HG03521 (cell line): Measurements from ENCODE around the gene B3GALT4.

Experiments used
- ATAC-seq: cut with Tn5 transposase; IDR thresholded peaks from one replicate; pipeline ENCODE4 v1.9.1; 2021; ENCODE audit warnings: mild to moderate bottlenecking, moderate library complexity; ENCODE audit not compliant: unreplicated experiment

Gene B3GALT4

DNA sequence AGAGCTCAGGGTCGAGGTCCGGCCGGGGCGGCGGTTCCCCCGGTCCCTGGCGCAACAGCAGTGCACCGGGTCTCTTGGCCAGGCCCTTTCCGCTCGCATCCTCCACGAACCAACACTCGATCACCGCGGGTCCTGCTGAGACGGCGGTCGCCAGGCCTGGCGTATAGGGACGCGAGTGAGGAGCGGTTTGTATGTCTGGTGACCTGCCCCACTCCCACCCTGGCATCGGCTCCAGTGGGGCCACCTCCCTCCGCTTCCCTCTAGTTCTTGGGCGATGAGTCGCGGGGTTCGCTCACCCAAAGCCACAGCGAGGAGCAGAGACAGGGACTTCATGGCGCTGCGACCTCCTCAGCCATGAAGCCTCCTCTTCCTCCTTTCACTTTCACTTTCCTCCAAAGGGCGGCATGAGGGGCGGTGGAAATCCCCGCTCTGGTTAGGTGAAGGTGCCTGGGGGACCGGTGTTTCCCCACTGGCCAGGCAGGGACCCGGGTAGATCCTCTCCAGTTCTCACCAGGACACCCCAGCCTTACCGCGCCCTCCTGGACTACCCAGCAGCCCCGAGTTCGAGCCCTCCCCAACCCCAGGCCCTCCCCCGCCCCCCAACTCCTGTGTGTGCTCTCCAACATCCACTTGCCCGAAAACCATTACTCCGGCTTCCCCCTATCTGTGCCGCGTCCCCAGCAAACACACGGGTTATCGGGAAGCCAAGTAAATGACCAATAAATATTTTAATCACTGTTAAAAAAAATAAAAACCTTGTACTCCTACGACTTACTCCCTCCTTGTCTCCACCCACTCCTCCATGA is 37.0 kb downstream of the B3GALT4 start, which contains the start of gene TAPBP:
TSS of gene TAPBP (minus strand) at position 370 of the 806 bp plus-strand sequence. CDS start at position 333, 37 bp downstream.
- peak; percentile 23 for ATAC-seq

DNA sequence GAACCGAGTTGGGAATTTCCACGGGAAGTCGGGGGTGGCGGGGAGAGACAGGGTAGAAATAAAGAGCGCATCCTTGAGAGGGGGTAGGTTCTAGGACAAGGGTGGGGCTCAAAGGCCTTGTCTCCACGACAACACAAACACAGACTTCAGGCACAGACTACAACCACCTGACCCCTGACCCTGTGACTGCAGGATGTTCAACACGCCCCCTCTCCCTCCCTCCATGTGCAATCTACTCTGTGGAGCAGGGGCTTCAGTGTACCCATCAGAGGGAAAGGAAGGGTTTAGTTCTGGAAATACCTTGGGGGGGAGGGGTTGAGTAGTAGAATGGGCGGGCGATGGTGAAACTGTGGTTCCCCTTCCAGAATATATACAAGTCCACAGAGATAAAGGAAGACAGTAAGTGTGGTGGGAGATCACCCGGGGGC is 37.6 kb downstream of the B3GALT4 start:
- ATAC-seq = no peak

DNA sequence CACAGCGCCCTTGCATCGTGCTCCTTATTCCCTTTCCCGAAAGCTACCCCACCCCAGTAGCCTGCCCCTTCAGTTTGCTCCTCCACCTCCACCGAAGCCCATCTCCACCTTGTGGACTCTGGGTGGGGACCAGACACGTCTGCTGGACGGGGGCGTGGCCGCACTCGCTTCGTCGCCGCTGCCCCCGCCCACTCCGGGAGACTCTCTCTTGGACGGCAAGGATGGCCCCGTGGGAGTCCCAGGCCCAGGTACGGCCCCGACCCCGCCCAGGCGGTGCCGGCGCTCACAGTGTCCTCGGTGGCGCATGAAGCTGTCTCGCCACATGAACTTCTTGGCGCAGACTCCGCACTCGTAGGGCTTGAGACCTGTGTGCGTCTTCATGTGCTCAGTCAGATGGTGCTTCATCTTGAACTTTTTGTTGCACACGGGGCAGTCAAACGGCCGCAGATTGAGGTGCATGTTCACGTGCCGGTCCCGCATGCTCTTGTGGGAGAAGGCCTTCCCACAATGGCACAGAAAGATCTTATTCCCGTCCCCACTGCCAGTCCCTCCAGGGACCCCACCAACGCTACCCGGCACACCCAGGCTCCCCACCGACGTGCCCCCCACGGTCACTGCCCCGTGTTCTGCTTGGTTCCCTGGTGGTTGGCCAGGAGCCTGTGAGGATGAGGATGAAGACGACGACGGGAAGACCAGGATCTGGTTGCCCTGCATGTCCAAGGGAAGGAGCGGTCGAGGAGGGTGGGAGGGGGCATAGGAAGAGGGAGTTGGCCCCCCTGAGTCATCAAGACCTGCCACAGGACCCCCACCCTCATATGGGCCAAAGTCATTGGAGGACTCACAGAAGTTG is 38.2 kb downstream of the B3GALT4 start:
- ATAC-seq = no peak

DNA sequence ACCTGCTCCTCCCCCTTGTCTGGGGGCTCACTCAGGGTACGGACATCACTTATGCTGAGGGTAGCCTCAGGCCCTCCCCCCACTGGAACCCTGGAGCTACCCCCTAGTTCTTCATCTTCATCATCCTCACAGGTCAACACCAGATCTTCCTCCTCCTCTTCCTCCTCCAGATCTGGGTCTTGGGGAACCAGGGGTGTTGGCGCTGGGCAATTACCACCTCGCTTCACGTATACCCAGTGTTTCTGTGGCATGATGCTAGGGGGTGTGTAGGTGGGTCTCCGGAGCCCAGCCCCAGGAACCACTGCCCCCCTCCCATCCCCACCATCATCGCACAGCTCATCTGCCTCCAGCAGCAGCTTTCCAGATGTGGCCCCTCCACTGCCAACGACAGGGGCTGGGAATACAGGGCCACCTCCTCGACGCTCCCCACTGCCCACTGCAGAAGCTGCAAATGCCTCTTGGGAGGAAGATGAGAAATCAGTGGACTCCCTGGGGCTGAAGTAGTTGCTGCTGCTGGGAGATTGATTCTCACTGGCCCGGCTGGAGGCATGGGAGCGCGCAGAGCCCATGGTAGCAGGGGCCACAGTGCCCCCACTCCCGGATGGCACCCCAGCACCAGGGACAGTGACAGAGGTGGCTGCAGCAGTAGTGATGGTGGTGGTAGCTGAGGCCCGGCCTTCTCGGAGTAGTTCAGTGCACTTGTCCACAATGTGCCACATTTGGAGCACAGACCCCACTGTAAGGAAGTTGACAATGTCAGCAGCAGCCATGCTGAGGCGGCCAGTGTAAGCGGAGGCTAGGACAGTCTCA is 39.1 kb downstream of the B3GALT4 start:
- ATAC-seq = no peak

DNA sequence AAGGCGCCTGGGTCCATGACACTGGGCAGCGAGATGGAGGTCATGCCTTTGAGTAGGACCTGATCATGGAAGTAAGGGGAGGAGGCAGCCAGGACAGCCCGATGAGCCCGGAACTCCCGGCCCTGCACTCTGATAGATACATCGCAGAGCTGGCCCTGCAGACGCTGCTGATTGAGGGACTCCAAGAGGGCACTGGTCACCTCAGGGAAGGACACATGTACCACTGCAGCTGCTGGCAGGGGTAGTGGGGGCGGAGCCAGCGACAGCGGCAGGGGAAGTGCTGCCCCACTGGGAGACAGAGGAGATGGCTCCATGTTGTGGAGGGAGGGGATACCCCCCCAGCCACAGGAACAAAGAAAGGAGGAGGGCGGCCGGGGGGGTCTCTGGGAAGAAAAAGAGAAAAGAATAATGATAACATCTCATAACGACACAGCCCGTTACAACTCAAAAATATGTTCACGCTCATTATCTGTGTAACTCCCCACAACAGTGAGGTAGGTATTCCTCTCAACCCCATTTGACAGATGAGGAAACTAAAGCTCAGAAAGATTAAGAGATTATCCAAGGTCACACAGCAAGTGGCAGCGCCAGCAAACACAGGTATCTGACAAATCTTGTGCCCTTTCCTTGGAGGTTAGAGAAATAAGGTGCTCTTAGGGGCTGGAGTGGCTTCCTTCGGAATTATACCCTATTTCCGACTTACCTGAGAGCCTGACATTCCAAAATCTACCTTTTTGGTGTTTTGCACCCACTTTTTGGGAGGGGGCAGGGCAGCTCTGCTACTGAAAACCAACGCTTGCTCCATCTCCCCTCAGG is 39.9 kb downstream of the B3GALT4 start:
- ATAC-seq = no peak

DNA sequence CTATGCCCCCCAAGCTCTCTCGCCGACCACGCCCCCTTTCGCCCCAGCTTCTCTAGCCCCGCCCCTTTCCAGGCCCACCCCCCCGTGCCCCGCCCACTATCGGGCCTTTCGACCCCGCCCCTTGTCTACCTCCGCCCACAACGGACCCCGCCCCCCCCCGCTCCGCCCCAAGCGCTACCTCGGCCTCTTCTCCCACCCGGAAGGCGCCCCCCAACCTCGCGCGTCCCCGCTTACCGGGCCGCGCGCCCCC is 40.4 kb downstream of the B3GALT4 start:
- no peak for ATAC-seq

DNA sequence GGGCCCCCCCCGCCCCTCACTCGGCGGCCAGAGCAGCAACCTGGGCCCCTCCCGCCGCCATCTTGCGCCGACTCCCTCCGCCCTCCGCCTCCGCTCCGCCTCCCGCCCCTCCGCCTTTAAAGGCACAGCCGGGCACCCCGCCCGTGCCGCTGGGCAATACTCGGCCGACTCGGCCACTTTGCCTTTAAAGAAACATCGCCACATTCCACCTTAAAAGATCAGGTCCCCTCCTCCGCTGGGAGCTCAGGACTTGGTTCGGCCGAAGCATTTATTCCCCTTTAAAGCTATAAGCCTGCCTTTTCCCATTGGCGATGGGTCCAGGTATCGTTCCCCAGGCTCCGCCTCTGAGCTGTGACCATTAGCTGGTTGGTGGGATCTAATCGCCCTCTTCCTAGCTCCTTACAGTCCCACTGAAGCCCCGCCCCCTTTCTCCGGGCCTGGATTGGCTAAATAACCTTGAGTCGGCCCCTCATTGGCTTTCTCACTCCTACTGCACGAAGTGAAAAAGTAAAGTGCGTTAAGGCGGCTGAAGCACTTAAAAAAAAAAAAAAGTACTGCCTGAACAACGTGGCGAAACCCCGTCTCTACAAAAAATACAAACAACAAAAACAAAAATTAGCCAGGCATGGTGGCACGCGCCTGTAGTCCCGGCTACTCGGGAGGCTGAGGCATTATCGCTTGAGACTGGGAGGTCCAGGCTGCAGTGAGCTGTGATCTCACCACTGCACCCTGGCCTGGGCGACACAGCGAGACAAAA is 40.9 kb downstream of the B3GALT4 start, which contains the start of gene ZBTB22:
TSS of gene ZBTB22 (minus strand) at position 76 of the 757 bp plus-strand sequence. CDS start 828 bp downstream, outside the sequence.
- ATAC-seq = peak; percentile 47

DNA sequence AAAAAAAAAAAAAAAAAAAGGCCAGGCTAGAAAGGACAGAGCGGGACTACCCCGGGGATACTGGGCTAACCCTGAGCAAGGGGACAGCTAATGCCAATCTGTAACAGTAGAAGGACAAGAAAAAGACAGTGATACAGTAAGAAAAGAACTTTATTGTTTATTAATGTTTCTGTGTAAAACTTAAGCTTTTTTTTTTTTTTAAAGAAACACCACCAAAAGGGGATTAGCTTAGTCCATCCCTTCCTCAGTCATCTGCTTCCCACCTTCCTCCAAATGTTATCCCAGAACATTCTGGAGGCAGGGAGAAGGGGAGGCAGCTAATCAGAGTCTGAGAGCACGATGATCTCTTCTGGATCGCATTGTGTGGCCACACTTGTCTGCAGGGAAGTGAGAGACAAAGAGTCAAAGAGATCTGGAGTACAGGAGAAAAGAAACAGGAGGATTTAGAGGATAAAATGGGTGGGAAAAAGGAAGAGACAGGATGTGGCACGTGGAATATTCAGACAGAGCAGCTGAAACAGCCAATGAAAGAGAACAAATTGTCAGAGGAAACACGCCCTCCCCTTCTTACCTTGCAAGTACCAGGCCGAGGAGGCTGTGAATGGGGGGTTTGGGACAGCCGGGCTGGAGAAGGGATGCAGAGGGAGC is 41.6 kb downstream of the B3GALT4 start:
- ATAC-seq = no peak

DNA sequence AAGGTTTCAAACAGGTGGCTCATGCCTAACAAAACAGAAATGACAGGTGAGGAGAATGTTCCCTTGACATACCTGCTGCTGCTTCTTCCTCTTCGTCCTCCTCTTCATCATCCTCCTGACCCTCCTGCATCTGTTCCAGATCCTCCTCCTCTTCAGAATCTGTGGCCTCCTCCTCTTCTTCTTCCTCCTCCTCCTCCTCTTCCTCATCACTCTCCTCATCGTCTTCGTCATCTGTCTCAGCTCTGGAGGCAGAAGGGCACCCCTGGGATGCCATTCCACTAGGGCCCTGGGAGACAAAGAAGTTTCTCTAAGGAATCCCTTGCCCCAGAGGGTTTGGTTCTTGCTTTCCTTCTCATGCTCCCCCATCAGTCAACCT is 43.0 kb downstream of the B3GALT4 start:
- no peak for ATAC-seq

DNA sequence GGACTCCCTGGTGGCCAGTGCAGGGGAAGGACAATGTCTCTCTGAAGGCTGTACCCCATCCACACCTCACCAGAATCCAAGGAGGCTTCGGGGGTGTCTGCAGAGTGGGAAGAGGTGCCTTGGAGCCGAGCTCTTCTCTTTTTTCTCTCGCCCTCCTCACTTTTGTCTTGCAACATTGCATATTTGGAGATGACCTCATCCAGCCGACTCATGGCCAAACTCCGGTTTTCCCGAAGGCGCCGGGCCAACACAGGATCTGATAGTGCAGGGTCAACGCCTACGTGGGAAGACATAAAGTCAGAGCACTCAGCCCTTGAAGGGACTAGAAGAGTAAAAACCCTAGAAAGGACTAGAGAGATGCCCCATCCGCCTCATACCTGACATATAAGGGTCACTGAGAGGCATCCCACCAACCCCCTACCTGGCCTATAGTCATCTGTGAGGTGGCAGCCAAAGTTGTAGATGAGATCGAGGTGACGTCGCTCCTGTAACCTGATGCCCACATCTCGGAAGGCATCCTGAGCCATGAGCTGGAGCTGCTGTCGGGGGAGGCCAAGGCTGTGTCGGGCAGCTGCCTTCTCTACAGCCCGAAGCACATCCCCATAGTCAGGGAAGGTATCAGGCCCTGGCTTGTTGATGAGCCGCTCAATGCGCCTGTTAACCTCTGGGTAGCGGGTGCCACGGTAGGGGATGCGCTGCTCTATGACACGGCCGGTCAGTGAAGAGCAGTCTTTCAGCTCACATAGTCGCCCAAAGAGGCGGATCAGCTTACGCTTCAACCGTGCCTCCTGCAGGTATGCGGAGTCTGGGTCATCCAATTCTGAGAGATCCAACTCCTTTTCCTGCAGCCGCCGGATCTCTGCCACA is 43.6 kb downstream of the B3GALT4 start:
- no peak for ATAC-seq

DNA sequence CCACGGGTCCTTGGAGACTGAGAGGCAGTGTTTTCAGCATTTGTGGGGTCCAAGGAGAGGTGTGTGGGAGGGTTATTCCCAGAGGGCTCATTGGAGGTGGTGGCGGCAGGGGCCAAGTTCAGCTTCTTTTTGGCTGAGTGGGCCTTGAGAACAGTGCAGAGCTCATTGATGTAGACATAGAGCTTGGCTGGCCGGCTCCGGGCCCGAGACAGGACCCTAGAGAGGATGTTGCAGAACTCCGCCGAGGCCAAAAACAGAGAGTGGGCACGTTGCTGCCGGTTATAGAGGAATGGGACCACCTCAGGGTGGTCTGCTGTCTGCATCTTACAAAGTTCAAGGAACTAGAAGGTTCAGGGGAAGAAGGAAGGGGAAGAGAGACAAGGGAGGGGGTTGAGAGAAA is 44.3 kb downstream of the B3GALT4 start:
- no peak for ATAC-seq

DNA sequence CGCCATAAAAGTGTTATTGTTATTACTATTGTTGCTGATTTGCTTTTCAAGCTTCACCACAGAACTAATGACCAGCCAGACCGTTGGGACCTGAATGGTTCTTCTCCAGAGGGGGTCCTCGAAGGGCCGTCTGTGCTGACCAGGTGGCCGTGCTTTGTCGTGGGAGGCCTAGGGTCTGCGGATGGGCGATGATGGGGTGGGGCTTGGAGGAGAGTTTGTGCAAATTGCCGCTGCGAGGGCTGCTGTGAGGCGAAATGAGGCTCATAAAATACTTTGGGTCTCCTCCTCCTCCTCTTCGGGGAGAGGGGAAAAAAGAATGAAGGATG is 46.7 kb downstream of the B3GALT4 start:
- peak; percentile 4 for ATAC-seq

DNA sequence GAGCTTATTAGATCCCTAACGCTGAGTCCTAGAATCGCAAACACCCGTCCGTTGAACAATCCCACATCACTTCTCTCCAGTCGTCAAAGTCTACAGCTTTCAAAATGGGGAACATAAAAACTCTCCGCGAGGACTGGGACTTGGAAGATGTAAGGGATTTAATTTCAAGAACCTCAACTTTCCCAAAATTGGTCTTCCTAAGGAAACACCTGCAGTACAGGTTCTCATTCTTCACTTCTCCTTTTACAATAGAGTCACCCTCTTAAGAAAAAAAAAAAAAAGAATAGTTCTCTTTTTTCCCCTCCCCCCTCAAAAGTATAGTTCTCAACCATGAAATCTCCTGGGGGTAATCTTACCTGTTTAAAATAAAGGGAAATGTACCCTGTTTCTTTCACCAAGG is 47.2 kb downstream of the B3GALT4 start:
- ATAC-seq = no peak
